Measurements from ENCODE around the gene MDN1. TPM values are rescaled to one million over a fixed set of nuclear protein-coding genes. Genes with fewer than 3 reads are reported as not detected.

The MDN1 gene
- total RNA-seq, 1 experiment from 2014 or later, result 20.5 TPM

DNA sequence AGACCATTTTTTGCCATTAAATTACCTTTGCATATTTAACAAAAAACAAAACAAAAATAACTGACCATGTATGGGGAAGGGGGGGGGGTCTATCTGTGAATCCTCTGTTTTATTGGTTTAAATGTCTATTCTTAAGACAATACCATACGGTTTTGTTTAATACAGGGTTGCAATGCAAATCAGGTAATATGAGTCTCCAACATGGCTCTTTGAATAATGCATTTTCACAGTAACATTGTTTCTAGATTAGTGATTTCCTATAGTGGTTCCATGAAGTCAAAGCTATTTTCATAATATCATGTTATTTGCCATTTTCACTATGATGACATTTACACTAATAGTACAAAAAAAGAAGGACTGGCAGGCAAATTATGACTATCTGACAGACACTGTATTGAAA is 116.3 kb downstream of the MDN1 start:
- no TSS peak for BruUV-seq (replicated peaks)
- Histone ChIP-seq H3K9ac (ENCODE audit: low read length) (no peak overlapping the region), H3K9me2 (replicated peaks; ENCODE audit: low read length) (no peaks in the 10 kb centered on the region), H3K4me1 (ENCODE audit: insufficient read depth, low read length) (no peaks in the 10 kb centered on the region), H3K9me3 (ENCODE audit: low read length) (no peaks in the 10 kb centered on the region), H4K20me1 (ENCODE audit: low read length) (no peaks in the 10 kb centered on the region), H3K4me2 (ENCODE audit: low read length) (no peak overlapping the region), H3K36me3 (ENCODE audit: low read depth, low read length) (peaks cover 51% of the 10 kb centered on the region; the same call in 1 of the 2 replicates), H3K27ac (ENCODE audit: low read length) (no peak overlapping the region), H3K79me2 (ENCODE audit: low read length) (no peaks in the 10 kb centered on the region), H3K4me3 (ENCODE audit: low read length) (no peak overlapping the region), H2AFZ (ENCODE audit: low read length) (no peak overlapping the region), H3F3A (ENCODE audit: low read length, unreplicated experiment) (no peaks in the 10 kb centered on the region), H3K27me3 (ENCODE audit: low read length) (no peaks in the 10 kb centered on the region)
- no peak for ATAC-seq
- intact Hi-C loops (cut with micrococcal nuclease), result no loop called here
- TF ChIP-seq CTCF (conservative IDR thresholded peaks at IDR 0.05; ENCODE audit: low read depth, low read length) (no peak), EZH2phosphoT487 (IDR thresholded peaks at IDR 0.05; ENCODE audit: borderline replicate concordance, low read length) (no peak), EZH2 (IDR thresholded peaks at IDR 0.05; ENCODE audit: low read length, unreplicated experiment) (no peak)
- ChIA-PET CTCF (no interaction called here), POLR2A (ENCODE audit: unreplicated experiment) (no interaction called here)
- no peak for DNase-seq

GRCh38 chr6:89702349-89702748 is 117.2 kb downstream of the MDN1 start:
- POLR2A ChIA-PET (ENCODE audit: unreplicated experiment), result no interaction called here
- H3K4me1 ChIP-seq (ENCODE audit: insufficient read depth, low read length), result no peaks in the 10 kb centered on the region
- no peaks in the 10 kb centered on the region for H3K27me3 ChIP-seq (ENCODE audit: low read length)
- no TSS peak for BruUV-seq (replicated peaks)
- H3K9me2 ChIP-seq (replicated peaks; ENCODE audit: low read length), result no peaks in the 10 kb centered on the region
- no peak for TF ChIP-seq CTCF (conservative IDR thresholded peaks at IDR 0.05; ENCODE audit: low read depth, low read length)
- no peak for TF ChIP-seq EZH2 (IDR thresholded peaks at IDR 0.05; ENCODE audit: low read length, unreplicated experiment)
- no peak for TF ChIP-seq EZH2phosphoT487 (IDR thresholded peaks at IDR 0.05; ENCODE audit: borderline replicate concordance, low read length)
- H2AFZ ChIP-seq (ENCODE audit: low read length), result no peak overlapping the region
- ATAC-seq, result no peak
- H3K9ac ChIP-seq (ENCODE audit: low read length), result no peak overlapping the region
- no peaks in the 10 kb centered on the region for H4K20me1 ChIP-seq (ENCODE audit: low read length)
- no peak overlapping the region for H3K27ac ChIP-seq (ENCODE audit: low read length)
- no peaks in the 10 kb centered on the region for H3K79me2 ChIP-seq (ENCODE audit: low read length)
- no peaks in the 10 kb centered on the region for H3F3A ChIP-seq (ENCODE audit: low read length, unreplicated experiment)
- DNase-seq, result no peak
- H3K4me3 ChIP-seq (ENCODE audit: low read length), result no peak overlapping the region
- peaks cover 49% of the 10 kb centered on the region; the same call in 1 of the 2 replicates for H3K36me3 ChIP-seq (ENCODE audit: low read depth, low read length)
- CTCF ChIA-PET, result no interaction called here
- H3K9me3 ChIP-seq (ENCODE audit: low read length), result no peaks in the 10 kb centered on the region
- intact Hi-C loops (cut with micrococcal nuclease), result no loop called here
- no peak overlapping the region for H3K4me2 ChIP-seq (ENCODE audit: low read length)

DNA sequence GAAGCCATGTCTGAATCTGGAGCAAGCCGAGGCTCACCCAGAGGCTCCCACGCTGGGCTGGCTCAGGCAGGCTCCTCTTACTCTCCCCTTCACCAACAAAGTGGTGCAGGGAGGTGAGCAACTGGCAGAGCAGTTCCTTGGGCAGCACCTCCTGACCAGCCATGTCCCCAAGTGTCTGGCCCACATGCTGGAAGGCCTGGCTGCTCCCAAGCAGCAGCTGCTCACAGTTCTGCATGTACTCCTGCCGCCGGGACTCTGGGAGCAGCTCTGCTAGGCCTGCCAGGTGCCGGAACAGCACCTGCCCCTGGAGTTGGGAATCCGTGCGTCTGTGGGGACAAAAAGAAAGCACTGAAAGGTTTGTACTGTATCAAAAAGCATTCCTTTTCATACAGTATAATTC is 123.9 kb downstream of the MDN1 start:
- Histone ChIP-seq H3K27ac (ENCODE audit: low read length) (no peak overlapping the region), H3K9me2 (replicated peaks; ENCODE audit: low read length) (no peaks in the 10 kb centered on the region), H3K79me2 (ENCODE audit: low read length) (no peaks in the 10 kb centered on the region), H3K36me3 (ENCODE audit: low read depth, low read length) (peaks cover 26% of the 10 kb centered on the region; the same call in 1 of the 2 replicates), H3K4me2 (ENCODE audit: low read length) (no peak overlapping the region), H3F3A (ENCODE audit: low read length, unreplicated experiment) (no peaks in the 10 kb centered on the region), H3K4me3 (ENCODE audit: low read length) (no peak overlapping the region), H3K9ac (ENCODE audit: low read length) (no peak overlapping the region), H4K20me1 (ENCODE audit: low read length) (no peaks in the 10 kb centered on the region), H3K4me1 (ENCODE audit: insufficient read depth, low read length) (no peaks in the 10 kb centered on the region), H3K27me3 (ENCODE audit: low read length) (no peaks in the 10 kb centered on the region), H2AFZ (ENCODE audit: low read length) (no peak overlapping the region), H3K9me3 (ENCODE audit: low read length) (no peaks in the 10 kb centered on the region)
- no TSS peak for BruUV-seq (replicated peaks)
- ChIA-PET CTCF (no interaction called here), POLR2A (ENCODE audit: unreplicated experiment) (no interaction called here)
- no peak for TF ChIP-seq CTCF (conservative IDR thresholded peaks at IDR 0.05; ENCODE audit: low read depth, low read length)
- TF ChIP-seq EZH2phosphoT487 (IDR thresholded peaks at IDR 0.05; ENCODE audit: borderline replicate concordance, low read length), result no peak
- TF ChIP-seq EZH2 (IDR thresholded peaks at IDR 0.05; ENCODE audit: low read length, unreplicated experiment), result no peak
- ATAC-seq (no peak), DNase-seq (no peak)
- intact Hi-C loops (cut with micrococcal nuclease), result no loop called here
